ENCODE data around the gene RPL37. TPM values are rescaled to one million over a fixed set of nuclear protein-coding genes. Genes with fewer than 3 reads are reported as not detected.
"Not testable (repeated sequence)": the region's sequence is repeated elsewhere in the genome, so short reads cannot be mapped to it uniquely, and the experiment has no call there.

Gene RPL37
- total RNA-seq, 1 experiment from 2014 or later, result 916 TPM

- in situ Hi-C loops (cut with HindIII; ENCODE audit: low pct_unique_long_range_greater_than_20kb, low sequenced_read_pairs), result no loop called here
- intact Hi-C loops (cut with micrococcal nuclease; ENCODE audit: unreplicated experiment), result loop anchor here (5.0 to 10.0 kb wide), 2 partner anchors 119 to 1301 kb away; partner anchors contain the start of gene TTC33
- BruUV-seq (replicated peaks), result no TSS peak
- no peaks in the 10 kb centered on the region for H3K36me3 ChIP-seq (ENCODE audit: control insufficient read depth, insufficient read depth, low read length)
- H3K27me3 ChIP-seq (ENCODE audit: control insufficient read depth, insufficient read depth, low read length), result no peaks in the 10 kb centered on the region
- DNase-seq (ENCODE audit: low read depth, low spot score), result no peak
- H3K9me3 ChIP-seq (ENCODE audit: control insufficient read depth, insufficient read depth, low read depth, low read length), result peaks cover 8% of the 10 kb centered on the region; the same call in 1 of the 2 replicates
- H3K4me3 ChIP-seq (ENCODE audit: low read depth in 2 of 2, low read length in 2 of 2), result no peak overlapping the region
- ATAC-seq, result no peak
- TF ChIP-seq SIN3A (IDR thresholded peaks at IDR 0.05; ENCODE audit: borderline replicate concordance, insufficient read depth, low read depth, low read length) (no peak), TCF7L2 (IDR thresholded peaks at IDR 0.05; ENCODE audit: low read depth, low read length) (no peak), POLR2AphosphoS5 (IDR thresholded peaks at IDR 0.05; ENCODE audit: low read depth, low read length) (no peak)
- TF ChIP-seq, protein P1, sequence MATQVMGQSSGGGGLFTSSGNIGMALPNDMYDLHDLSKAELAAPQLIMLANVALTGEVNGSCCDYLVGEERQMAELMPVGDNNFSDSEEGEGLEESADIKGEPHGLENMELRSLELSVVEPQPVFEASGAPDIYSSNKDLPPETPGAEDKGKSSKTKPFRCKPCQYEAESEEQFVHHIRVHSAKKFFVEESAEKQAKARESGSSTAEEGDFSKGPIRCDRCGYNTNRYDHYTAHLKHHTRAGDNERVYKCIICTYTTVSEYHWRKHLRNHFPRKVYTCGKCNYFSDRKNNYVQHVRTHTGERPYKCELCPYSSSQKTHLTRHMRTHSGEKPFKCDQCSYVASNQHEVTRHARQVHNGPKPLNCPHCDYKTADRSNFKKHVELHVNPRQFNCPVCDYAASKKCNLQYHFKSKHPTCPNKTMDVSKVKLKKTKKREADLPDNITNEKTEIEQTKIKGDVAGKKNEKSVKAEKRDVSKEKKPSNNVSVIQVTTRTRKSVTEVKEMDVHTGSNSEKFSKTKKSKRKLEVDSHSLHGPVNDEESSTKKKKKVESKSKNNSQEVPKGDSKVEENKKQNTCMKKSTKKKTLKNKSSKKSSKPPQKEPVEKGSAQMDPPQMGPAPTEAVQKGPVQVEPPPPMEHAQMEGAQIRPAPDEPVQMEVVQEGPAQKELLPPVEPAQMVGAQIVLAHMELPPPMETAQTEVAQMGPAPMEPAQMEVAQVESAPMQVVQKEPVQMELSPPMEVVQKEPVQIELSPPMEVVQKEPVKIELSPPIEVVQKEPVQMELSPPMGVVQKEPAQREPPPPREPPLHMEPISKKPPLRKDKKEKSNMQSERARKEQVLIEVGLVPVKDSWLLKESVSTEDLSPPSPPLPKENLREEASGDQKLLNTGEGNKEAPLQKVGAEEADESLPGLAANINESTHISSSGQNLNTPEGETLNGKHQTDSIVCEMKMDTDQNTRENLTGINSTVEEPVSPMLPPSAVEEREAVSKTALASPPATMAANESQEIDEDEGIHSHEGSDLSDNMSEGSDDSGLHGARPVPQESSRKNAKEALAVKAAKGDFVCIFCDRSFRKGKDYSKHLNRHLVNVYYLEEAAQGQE (IDR thresholded peaks at IDR 0.05; ENCODE audit: insufficient read depth in 1 of 2, low read depth in 2 of 2, low read length in 1 of 2), result no peak
- CTCF ChIA-PET, result no interaction called here
- H3K4me1 ChIP-seq (ENCODE audit: control insufficient read depth, insufficient read depth, low read length), result no peaks in the 10 kb centered on the region; the same call in 1 of the 2 replicates
- H3K27ac ChIP-seq (ENCODE audit: low read length), result no peak overlapping the region
- POLR2A ChIA-PET, result interaction anchor here (0.6 kb wide), 1 partner anchor 119 kb away, joined by 6 read pairs; no protein-coding TSS in a partner anchor
Observed at GRCh38 chr5:40875958-40876357, 40.9 kb upstream of the RPL37 start.

DNA sequence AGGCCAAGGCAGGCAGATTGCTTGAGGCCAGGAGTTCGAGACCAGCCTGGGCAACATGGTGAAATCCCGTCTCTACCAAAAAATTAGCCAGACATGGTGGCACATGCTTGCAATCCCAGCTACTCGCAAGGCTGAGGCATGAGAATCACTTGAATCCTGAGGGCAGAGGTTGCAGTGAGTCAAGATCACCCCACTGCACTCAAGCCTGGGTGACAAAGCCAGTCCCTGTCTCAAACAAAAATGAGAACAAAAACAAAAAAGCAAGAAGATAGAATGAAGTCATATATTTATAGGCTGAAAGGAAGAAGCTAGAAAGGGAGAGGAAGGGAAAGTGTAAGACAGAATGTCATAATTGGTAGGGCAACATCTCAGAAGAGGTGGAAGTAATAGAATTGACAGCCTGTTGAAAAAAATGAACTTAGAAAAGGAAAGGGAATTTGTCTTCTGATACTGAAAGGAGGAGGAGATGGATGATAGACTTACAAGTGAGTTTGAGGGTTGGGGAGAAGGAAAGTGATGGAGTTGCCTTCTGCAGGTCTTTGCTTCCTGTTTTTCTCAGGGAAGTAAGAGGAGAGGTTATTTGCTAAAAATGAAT is 38.4 kb upstream of the RPL37 start:
- no peaks in the 10 kb centered on the region for H3K4me1 ChIP-seq (ENCODE audit: control insufficient read depth, insufficient read depth, low read length)
- ATAC-seq (no peak), DNase-seq (ENCODE audit: low read depth, low spot score) (no peak)
- BruUV-seq (replicated peaks), result no TSS peak
- no peak overlapping the region for H3K4me3 ChIP-seq (ENCODE audit: low read depth in 2 of 2, low read length in 2 of 2)
- POLR2A ChIA-PET, result no interaction called here
- in situ Hi-C loops (cut with HindIII; ENCODE audit: low pct_unique_long_range_greater_than_20kb, low sequenced_read_pairs) (no loop called here), intact Hi-C loops (cut with micrococcal nuclease; ENCODE audit: unreplicated experiment) (loop anchor here (10.0 kb wide), 1 partner anchor 1299 kb away; no protein-coding TSS in a partner anchor)
- no peak overlapping the region for H3K27ac ChIP-seq (ENCODE audit: low read length)
- TF ChIP-seq SIN3A (IDR thresholded peaks at IDR 0.05; ENCODE audit: borderline replicate concordance, insufficient read depth, low read depth, low read length) (no peak), TCF7L2 (IDR thresholded peaks at IDR 0.05; ENCODE audit: low read depth, low read length) (no peak), POLR2AphosphoS5 (IDR thresholded peaks at IDR 0.05; ENCODE audit: low read depth, low read length) (no peak)
- TF ChIP-seq, protein P1 (IDR thresholded peaks at IDR 0.05; ENCODE audit: insufficient read depth in 1 of 2, low read depth in 2 of 2, low read length in 1 of 2), result no peak
- TF ChIP-seq, protein P2, sequence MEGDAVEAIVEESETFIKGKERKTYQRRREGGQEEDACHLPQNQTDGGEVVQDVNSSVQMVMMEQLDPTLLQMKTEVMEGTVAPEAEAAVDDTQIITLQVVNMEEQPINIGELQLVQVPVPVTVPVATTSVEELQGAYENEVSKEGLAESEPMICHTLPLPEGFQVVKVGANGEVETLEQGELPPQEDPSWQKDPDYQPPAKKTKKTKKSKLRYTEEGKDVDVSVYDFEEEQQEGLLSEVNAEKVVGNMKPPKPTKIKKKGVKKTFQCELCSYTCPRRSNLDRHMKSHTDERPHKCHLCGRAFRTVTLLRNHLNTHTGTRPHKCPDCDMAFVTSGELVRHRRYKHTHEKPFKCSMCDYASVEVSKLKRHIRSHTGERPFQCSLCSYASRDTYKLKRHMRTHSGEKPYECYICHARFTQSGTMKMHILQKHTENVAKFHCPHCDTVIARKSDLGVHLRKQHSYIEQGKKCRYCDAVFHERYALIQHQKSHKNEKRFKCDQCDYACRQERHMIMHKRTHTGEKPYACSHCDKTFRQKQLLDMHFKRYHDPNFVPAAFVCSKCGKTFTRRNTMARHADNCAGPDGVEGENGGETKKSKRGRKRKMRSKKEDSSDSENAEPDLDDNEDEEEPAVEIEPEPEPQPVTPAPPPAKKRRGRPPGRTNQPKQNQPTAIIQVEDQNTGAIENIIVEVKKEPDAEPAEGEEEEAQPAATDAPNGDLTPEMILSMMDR (IDR thresholded peaks at IDR 0.05), result no peak
- H3K27me3 ChIP-seq (ENCODE audit: control insufficient read depth, insufficient read depth, low read length), result no peaks in the 10 kb centered on the region
- H3K36me3 ChIP-seq (ENCODE audit: control insufficient read depth, insufficient read depth, low read length), result no peaks in the 10 kb centered on the region
- CTCF ChIA-PET, result no interaction called here
- H3K9me3 ChIP-seq (ENCODE audit: control insufficient read depth, insufficient read depth, low read depth, low read length), result peaks cover 8% of the 10 kb centered on the region; the same call in 1 of the 2 replicates

- H3K36me3 ChIP-seq (ENCODE audit: control insufficient read depth, insufficient read depth, low read length); DNase-seq (ENCODE audit: low read depth, low spot score); H3K27ac ChIP-seq (ENCODE audit: low read length); BruUV-seq (replicated peaks); in situ Hi-C loops (cut with HindIII; ENCODE audit: low pct_unique_long_range_greater_than_20kb, low sequenced_read_pairs); POLR2A ChIA-PET; H3K4me3 ChIP-seq (ENCODE audit: low read depth in 2 of 2, low read length in 2 of 2); CTCF ChIA-PET; H3K4me1 ChIP-seq (ENCODE audit: control insufficient read depth, insufficient read depth, low read length); H3K27me3 ChIP-seq (ENCODE audit: control insufficient read depth, insufficient read depth, low read length); H3K9me3 ChIP-seq (ENCODE audit: control insufficient read depth, insufficient read depth, low read depth, low read length); ATAC-seq: not testable (repeated sequence)
- intact Hi-C loops (cut with micrococcal nuclease; ENCODE audit: unreplicated experiment), result loop anchor here (10.0 kb wide), 1 partner anchor 1297 kb away; no protein-coding TSS in a partner anchor
Observed at GRCh38 chr5:40872253-40872652, 37.2 kb upstream of the RPL37 start.
